Renal cortex interstitium (tissue), 11 donors: ENCODE results near the gene HAAO. TPM values are rescaled to one million over a fixed set of nuclear protein-coding genes. Genes with fewer than 3 reads are reported as not detected.
"Not testable (repeated sequence)": the region's sequence is repeated elsewhere in the genome, so short reads cannot be mapped to it uniquely, and the experiment has no call there.

Source experiments
- DNase-seq, 11 donors: peaks; one replicate each; pipeline ENCODE4 v3.0.0-alpha.2; 2013; ENCODE audit warnings: low read depth in 9 of 11, low spot score in 4 of 11; ENCODE audit errors: extremely low read depth in 1 of 11
- polyA plus RNA-seq, 3 donors: library from polyadenylated mRNA; unstranded; fragments of 120-200 nt; gene quantifications; one replicate each; pipeline ENCODE4 v1.2.1, GENCODE V29; 2013; ENCODE audit not compliant: insufficient read length in 3 of 3

The HAAO gene
- polyA plus RNA-seq, 3 donors, result 33.3 to 41.5 (median 40.5) TPM

DNA sequence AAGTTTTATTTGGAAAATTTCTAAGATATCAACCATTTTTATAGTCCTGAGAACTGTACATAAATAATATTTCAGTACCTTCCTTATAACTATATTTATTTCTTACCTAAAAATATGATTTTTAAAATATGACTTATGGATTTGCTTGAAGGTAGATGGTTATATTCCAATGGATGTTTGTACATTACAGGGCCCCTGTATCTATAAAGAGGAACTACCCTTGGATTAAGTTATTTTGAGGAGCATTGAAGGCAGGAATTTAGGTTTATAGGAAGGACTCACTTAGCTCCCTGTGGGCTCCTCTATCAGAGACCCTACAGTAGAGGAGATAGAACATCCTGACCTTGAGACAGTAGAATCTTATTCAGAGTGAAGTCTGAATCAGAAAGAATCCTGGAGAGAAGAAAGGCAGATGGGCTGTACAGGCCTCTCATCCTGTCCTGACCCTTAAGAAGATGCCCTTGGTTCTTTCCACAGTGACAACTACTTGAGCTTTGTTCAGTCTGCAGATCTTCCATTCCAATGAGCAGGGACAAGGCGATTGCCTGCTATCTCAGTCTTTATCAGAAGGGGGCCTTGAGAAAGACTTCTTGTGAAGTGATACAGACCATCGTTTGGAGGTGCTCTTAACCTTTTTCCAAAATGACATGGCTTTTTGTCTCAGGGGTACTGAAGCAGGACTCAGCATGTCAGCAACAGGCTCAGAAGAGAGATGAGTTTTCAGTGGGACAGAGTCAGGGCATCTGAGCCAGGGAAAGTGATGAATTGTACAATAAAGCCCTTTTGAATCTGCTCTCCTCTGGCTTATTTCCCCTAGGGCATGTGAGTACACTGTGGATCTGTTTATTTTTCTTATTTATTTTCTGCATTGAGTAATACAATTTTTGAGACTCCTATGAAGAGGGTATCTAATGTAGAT, 49.4 kb downstream of the HAAO start:
- DNase-seq, result no peak

- no peak for DNase-seq
Measured at GRCh38 chr2:42741140-42741539, 51.2 kb downstream of the HAAO start.

- no peak for DNase-seq
Measured at GRCh38 chr2:42736598-42737322, 55.6 kb downstream of the HAAO start.

DNA sequence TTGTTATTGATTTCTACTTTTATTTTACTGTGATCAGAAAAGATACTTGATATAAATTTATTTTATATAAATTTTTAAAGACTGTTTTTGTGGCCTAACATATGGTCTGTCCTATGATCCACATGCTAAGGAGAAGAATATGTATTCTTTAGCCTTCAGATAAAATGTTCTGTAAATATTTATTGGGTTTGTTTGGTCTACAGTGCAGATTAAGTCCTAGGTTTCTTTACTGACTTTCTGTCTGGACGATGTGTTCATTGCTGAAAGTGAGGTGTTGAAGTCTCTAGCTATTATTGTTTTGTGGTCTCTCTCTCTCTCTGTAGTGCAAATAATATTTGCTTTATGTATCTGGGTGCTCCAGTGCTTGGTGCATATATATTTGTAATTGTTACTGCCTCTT, 58.5 kb downstream of the HAAO start:
- DNase-seq, result no peak

- DNase-seq, result not testable (repeated sequence)
Measured at GRCh38 chr2:42731316-42731715, 61.1 kb downstream of the HAAO start.

DNA sequence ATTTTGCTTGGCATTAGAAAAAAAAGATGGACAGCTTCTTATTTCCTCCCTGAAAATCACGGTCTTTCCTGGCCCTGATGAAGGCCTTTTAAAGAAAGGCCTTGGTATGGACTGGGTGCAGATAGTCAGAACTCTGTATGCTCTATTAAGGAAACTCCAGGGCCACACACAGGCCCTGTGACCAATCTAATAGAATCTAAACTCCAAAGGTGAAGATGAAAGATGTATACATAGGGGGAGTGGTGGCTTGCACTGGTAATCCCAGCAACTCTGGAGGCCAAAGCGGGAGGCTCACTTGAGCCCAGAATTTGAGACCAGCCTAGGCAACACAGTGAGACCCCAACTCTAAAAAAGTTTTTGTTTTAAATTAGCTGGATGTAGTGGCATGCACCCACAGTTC, 65.7 kb downstream of the HAAO start:
- DNase-seq, result no peak

DNA sequence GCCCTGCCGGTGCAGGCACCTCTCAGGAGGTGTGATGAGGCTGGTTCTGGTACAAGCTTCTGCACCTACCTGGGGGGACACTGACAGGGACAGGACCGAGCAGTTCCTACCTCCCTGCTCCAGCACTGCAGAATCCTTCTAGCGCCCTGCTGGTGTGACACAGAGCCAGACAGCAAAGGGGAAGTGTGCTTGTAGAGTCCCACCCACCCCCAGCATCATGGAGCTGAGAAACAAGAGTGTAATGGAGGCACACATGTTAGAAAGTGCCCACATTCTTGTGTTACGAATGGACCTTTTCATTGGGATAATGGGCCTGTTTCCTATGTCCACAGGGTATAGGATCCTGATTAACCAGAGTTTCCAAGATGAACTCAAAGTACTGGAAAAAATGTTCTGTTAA, 66.7 kb downstream of the HAAO start:
- DNase-seq, result no peak

- no peak for DNase-seq
Measured at GRCh38 chr2:42724886-42725285, 67.5 kb downstream of the HAAO start.

GRCh38 chr2:42723465-42723864, 68.9 kb downstream of the HAAO start:
- no peak for DNase-seq

- DNase-seq, result peak in 9 of 11 donors; percentile 2 to 47 (median 33)
Measured at GRCh38 chr2:42722320-42723190, 69.8 kb downstream of the HAAO start.

DNA sequence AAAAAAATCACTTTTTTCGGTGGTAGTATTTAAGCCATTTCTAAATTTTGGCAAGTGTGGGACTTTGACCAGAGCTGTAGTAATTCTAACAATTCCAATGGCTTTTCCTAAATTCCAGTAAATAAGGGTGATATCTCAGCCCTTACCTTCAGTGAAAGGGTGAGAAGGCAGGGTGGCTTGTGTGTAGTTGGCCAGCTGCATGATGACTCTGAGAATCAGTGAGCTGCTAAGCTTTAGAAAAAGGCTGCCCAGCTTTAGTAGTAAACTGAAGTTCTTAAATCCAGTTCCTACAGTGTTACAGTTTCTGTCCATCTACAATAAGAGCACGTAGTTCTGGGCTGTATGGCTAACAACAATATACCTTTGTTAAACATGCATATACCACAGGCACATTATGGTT, 70.5 kb downstream of the HAAO start:
- DNase-seq, result no peak

Other genes starting within 250 kb of the HAAO start
- gene MTA3, start 224.0 kb downstream of the HAAO start, polyA plus RNA-seq, result 10 to 100 TPM; 65.6 to 86.0 (median 77.3) TPM
- 10 to 100 TPM in 2 of 3 donors, 1 to 10 TPM in 1; 7.9 to 12.7 (median 10.0) TPM for gene OXER1, start 28.4 kb downstream of the HAAO start, polyA plus RNA-seq